Smooth muscle cell (in vitro differentiated cells): Measurements from ENCODE around the gene CDC5L. TPM values are rescaled to one million over a fixed set of nuclear protein-coding genes. Genes with fewer than 3 reads are reported as not detected.

Experiments
- DNase-seq: peaks from one replicate; lab custom pipeline; 2025; ENCODE audit not compliant: unreplicated experiment; lab: John Stamatoyannopoulos, UW
- H2AFZ ChIP-seq: fragments of 200-600 bp; sonication (generic); 2 replicates; pipeline ENCODE4 v1.6.0; 2016; ENCODE audit warnings: antibody characterized with exemption, low read depth, mild to moderate bottlenecking
- H3F3A ChIP-seq: fragments of 200-600 bp; sonication (generic); 2 replicates; pipeline ENCODE4 v1.6.0; 2017; ENCODE audit warnings: antibody characterized with exemption, low read depth
- H3K27ac ChIP-seq: fragments of 200-600 bp; sonication (generic); 2 replicates; pipeline ENCODE4 v1.5.1; 2016; ENCODE audit warnings: low read depth, mild to moderate bottlenecking
- H3K27me3 ChIP-seq: fragments of 200-600 bp; sonication (generic); 2 replicates; pipeline ENCODE4 v1.6.1; 2016; ENCODE audit warnings: low read depth, mild to moderate bottlenecking
- H3K36me3 ChIP-seq: fragments of 200-600 bp; sonication (generic); 2 replicates; pipeline ENCODE4 v1.5.1; 2016; ENCODE audit warnings: low read depth
- H3K4me1 ChIP-seq: fragments of 200-600 bp; sonication (generic); 2 replicates; pipeline ENCODE4 v1.5.1; 2016; ENCODE audit warnings: low read depth
- H3K4me2 ChIP-seq: fragments of 200-600 bp; sonication (generic); 2 replicates; pipeline ENCODE4 v1.6.0; 2016; ENCODE audit warnings: mild to moderate bottlenecking
- H3K4me3 ChIP-seq: fragments of 200-600 bp; sonication (generic); 2 replicates; pipeline ENCODE4 v1.5.1; 2016; ENCODE audit warnings: mild to moderate bottlenecking
- H3K79me2 ChIP-seq: fragments of 200-600 bp; sonication (generic); 2 replicates; pipeline ENCODE4 v1.6.0; 2016; ENCODE audit warnings: low read depth, mild to moderate bottlenecking
- H3K9ac ChIP-seq: fragments of 200-600 bp; sonication (generic); 2 replicates; pipeline ENCODE4 v1.6.0; 2016; ENCODE audit warnings: low read depth
- H3K9me3 ChIP-seq: fragments of 200-600 bp; sonication (generic); replicated peaks from 2 replicates; pipeline ENCODE4 v1.5.1; 2016; ENCODE audit warnings: low read depth
- H4K20me1 ChIP-seq: fragments of 200-600 bp; sonication (generic); 2 replicates; pipeline ENCODE4 v1.6.0; 2016; ENCODE audit warnings: low read depth
- CTCF ChIP-seq: fragments of 200-600 bp; sonication (generic); IDR thresholded peaks from 2 replicates; pipeline ENCODE4 v1.5.1; 2017; ENCODE audit warnings: borderline replicate concordance, mild to moderate bottlenecking, antibody characterized with exemption; ENCODE audit not compliant: insufficient read depth, poor library complexity, severe bottlenecking
- WGBS: methylation state at CpG from one replicate; pipeline ENCODE4 v1.1.7; 2016; ENCODE audit warnings: low lambda C conversion rate; 5-methylcytosine and 5-hydroxymethylcytosine counted together
- polyA plus RNA-seq: library from polyadenylated mRNA; unstranded; fragments of >200 nt; fragmentation: Nextera tagmentation; extraction: Ambion mirVana; gene quantifications from 2 replicates; pipeline ENCODE4 v1.2.1, GENCODE V29; 2016
- total RNA-seq: library from RNA; depleted of rRNA; stranded (reverse); fragments of >200 nt; gene quantifications from 2 replicates; pipeline ENCODE4 v1.2.3, GENCODE V29; 2014

CDC5L gene
- total and polyA plus RNA-seq, 2 experiments from 2014 or later: 12.5 to 29.7 TPM

DNA sequence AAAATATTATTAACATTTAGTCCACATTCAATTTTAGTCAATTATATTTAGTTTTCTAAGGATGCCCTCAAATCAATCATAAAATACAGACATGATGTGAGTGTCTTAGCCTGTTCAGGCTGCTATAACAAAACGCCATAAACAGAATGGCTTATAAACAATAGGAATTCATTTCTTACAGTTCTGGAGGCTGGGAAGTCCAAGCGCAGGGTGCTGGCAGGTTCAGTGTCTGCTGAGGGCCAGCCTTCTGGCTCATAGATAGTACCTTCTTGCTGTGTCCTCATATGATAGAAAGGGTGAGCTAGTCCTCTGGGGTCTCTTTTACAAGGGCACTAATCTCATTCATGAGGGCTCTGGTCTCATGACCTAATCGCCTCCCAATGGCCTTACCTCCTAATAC, 10.0 kb upstream of the CDC5L start:
- Histone ChIP-seq H3K27ac (no peak overlapping the region), H3F3A (no peaks in the 10 kb centered on the region), H3K79me2 (no peaks in the 10 kb centered on the region), H3K4me2 (no peak overlapping the region), H3K27me3 (no peaks in the 10 kb centered on the region), H3K36me3 (no peaks in the 10 kb centered on the region), H3K4me1 (no peaks in the 10 kb centered on the region), H2AFZ (no peak overlapping the region), H3K4me3 (no peak overlapping the region), H3K9ac (no peak overlapping the region), H3K9me3 (no peaks in the 10 kb centered on the region), H4K20me1 (no peaks in the 10 kb centered on the region)
- DNase-seq: no peak
- 90% methylated on average over 3 of the region's 3 CpGs for WGBS
- no peak for TF ChIP-seq CTCF

DNA sequence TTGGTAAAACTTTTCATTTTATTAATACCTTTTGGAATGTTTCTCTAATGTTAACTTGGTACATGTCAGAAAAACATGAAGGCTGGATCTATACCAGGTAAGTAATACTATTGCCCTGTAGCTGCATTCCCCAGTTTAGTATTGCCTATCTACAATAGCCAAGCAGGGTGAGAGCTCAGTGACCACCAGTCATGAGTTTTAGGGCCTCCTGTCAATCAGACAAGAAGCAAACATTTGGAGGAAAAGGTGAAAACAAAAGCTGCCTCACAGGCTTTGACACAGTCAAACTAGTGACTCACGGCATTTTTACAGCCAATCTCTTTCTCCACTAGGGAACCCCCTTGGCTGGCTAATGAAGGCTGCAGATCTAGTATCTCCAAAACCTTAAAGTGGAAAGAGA, 9.5 kb upstream of the CDC5L start:
- Histone ChIP-seq H3K4me2 (no peak overlapping the region), H3K27ac (no peak overlapping the region), H3K9me3 (no peaks in the 10 kb centered on the region), H3F3A (no peaks in the 10 kb centered on the region), H3K36me3 (no peaks in the 10 kb centered on the region), H2AFZ (no peak overlapping the region), H3K79me2 (no peaks in the 10 kb centered on the region), H3K4me3 (no peak overlapping the region), H3K27me3 (no peaks in the 10 kb centered on the region), H3K4me1 (no peaks in the 10 kb centered on the region), H4K20me1 (no peaks in the 10 kb centered on the region), H3K9ac (no peak overlapping the region)
- no peak for DNase-seq
- WGBS: 88% methylated on average over 1 of the region's 1 CpG
- TF ChIP-seq CTCF: no peak

DNA sequence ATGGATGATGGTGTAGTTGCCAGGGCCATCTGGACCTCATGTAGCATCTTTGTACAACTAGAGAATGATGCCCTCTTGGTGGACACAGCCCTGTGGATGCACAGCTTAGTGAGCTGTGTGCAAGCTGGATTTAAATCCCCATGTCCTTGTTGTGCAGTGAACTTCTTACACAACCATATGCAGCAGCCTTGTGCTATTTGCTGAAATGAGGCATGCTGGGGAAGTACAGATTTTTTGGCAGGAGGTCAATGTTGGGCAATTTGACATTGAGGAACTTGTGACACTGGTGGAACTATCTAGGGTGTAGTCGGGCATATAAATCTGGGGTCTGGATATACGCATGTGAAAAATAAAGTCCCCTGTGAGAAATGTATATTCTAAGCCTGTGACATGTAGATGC, 5.8 kb upstream of the CDC5L start:
- no peaks in the 10 kb centered on the region for H3K9me3 ChIP-seq
- WGBS: 89% methylated on average over 2 of the region's 2 CpGs
- TF ChIP-seq CTCF: no peak
- H3K4me2 ChIP-seq: no peak overlapping the region
- no peaks in the 10 kb centered on the region for H3K27me3 ChIP-seq
- H3K79me2 ChIP-seq: no peaks in the 10 kb centered on the region
- no peaks in the 10 kb centered on the region for H3K36me3 ChIP-seq
- no peak overlapping the region for H3K27ac ChIP-seq
- H4K20me1 ChIP-seq: no peaks in the 10 kb centered on the region
- H3F3A ChIP-seq: peaks cover under 1% of the 10 kb centered on the region
- DNase-seq: no peak
- H3K4me3 ChIP-seq: no peak overlapping the region
- H3K9ac ChIP-seq: no peak overlapping the region
- H2AFZ ChIP-seq: no peak overlapping the region
- H3K4me1 ChIP-seq: no peaks in the 10 kb centered on the region

- WGBS: 84% methylated on average over 6 of the region's 6 CpGs
- H3K27me3 ChIP-seq: no peaks in the 10 kb centered on the region
- peak overlapping the region; percentile 75 for H2AFZ ChIP-seq
- peak overlapping the region; percentile 71 for H3K4me3 ChIP-seq
- H3K4me2 ChIP-seq: peak overlapping the region; percentile 99
- H3F3A ChIP-seq: peaks cover 4% of the 10 kb centered on the region
- peaks cover 27% of the 10 kb centered on the region for H3K79me2 ChIP-seq
- H4K20me1 ChIP-seq: peaks cover 30% of the 10 kb centered on the region
- H3K4me1 ChIP-seq: peaks cover 22% of the 10 kb centered on the region
- peak overlapping the region; percentile 93 for H3K27ac ChIP-seq
- H3K9ac ChIP-seq: peak overlapping the region; percentile 96
- TF ChIP-seq CTCF: no peak
- no peak for DNase-seq
- H3K9me3 ChIP-seq: no peaks in the 10 kb centered on the region
- no peaks in the 10 kb centered on the region for H3K36me3 ChIP-seq
Observed at GRCh38 chr6:44386364-44386928, 1.1 kb upstream of the CDC5L start.
